Measurements from ENCODE around the gene DDC. TPM values are rescaled to one million over a fixed set of nuclear protein-coding genes. Genes with fewer than 3 reads are reported as not detected.

DDC gene
- total and polyA plus RNA-seq, 2 donors (not counting 1 experiment from before 2014, with no cell fraction given), result not detected

- Histone ChIP-seq H3K4me1 (ENCODE audit: control insufficient read depth in 2 of 2, insufficient read depth in 2 of 2, low read length in 2 of 2) (peaks cover 71 to 73% of the 10 kb centered on the region in 2 donors), H2AFZ (ENCODE audit: insufficient read depth, low read depth, low read length, poor library complexity, severe bottlenecking) (no peak overlapping the region), H3K27ac (ENCODE audit: low read length in 2 of 2) (peak overlapping the region; percentile 34 to 45), H3K4me2 (replicated peaks; ENCODE audit: low read depth, low read length, poor library complexity, severe bottlenecking) (peak overlapping the region; percentile 69), H3K36me3 (replicated peaks in 1 of 2; ENCODE audit: control extremely low read depth in 1 of 2, control insufficient read depth in 1 of 2, extremely low read depth in 1 of 2, insufficient read depth in 2 of 2, low read length in 1 of 2) (no peaks in the 10 kb centered on the region), H3K4me3 (ENCODE audit: control extremely low read depth in 1 of 5, extremely low read depth in 1 of 5, insufficient read depth in 1 of 5, low read depth in 2 of 5, low read length in 4 of 5) (no peak overlapping the region), H3K79me2 (ENCODE audit: control insufficient read depth, insufficient read depth, low read length) (peaks cover 35% of the 10 kb centered on the region), H3K9me3 (ENCODE audit: control extremely low read depth in 1 of 3, control insufficient read depth in 2 of 3, insufficient read depth in 1 of 3, low read length in 2 of 3) (no peaks in the 10 kb centered on the region), H3K27me3 (replicated peaks in 1 of 4; ENCODE audit: control extremely low read depth in 1 of 4, control insufficient read depth in 3 of 4, insufficient read depth in 4 of 4, low read length in 3 of 4) (no peaks in the 10 kb centered on the region), H3K9ac (ENCODE audit: low read length) (no peak overlapping the region), H4K20me1 (ENCODE audit: control insufficient read depth, insufficient read depth, low read length, poor library complexity, severe bottlenecking) (no peaks in the 10 kb centered on the region)
- ChIA-PET POLR2A (interaction anchor here (1.1 to 1.7 kb wide), 3 partner anchors 8 to 22 kb away, joined by 3 to 5 read pairs (median 4); no protein-coding TSS in a partner anchor), CTCF (interaction anchor here (0.7 to 10.4 kb wide), 13 partner anchors 10 to 273 kb away, joined by 3 to 211 read pairs (median 23); partner anchors contain the start of gene IKZF1)
- peaks cover 72% of the 10 kb centered on the region for H3K4me1 Mint-ChIP-seq
- H3K9me3 Mint-ChIP-seq (ENCODE audit: insufficient read depth), result no peaks in the 10 kb centered on the region
- no peak for TF ChIP-seq EZH2 (IDR thresholded peaks at IDR 0.05; ENCODE audit: borderline replicate concordance, insufficient read depth, low read depth, low read length, poor library complexity, severe bottlenecking)
- TF ChIP-seq, protein P1, sequence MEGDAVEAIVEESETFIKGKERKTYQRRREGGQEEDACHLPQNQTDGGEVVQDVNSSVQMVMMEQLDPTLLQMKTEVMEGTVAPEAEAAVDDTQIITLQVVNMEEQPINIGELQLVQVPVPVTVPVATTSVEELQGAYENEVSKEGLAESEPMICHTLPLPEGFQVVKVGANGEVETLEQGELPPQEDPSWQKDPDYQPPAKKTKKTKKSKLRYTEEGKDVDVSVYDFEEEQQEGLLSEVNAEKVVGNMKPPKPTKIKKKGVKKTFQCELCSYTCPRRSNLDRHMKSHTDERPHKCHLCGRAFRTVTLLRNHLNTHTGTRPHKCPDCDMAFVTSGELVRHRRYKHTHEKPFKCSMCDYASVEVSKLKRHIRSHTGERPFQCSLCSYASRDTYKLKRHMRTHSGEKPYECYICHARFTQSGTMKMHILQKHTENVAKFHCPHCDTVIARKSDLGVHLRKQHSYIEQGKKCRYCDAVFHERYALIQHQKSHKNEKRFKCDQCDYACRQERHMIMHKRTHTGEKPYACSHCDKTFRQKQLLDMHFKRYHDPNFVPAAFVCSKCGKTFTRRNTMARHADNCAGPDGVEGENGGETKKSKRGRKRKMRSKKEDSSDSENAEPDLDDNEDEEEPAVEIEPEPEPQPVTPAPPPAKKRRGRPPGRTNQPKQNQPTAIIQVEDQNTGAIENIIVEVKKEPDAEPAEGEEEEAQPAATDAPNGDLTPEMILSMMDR (IDR thresholded peaks at IDR 0.05), result no peak
- no CpG with 5 or more reads among the region's 6 CpGs for WGBS (ENCODE audit: insufficient coverage)
- H3K27me3 Mint-ChIP-seq, result no peaks in the 10 kb centered on the region
- DNase-seq (no peak), ATAC-seq (ENCODE audit: low read depth) (no peak)
- intact Hi-C loops (cut with micrococcal nuclease), result loop anchor here (2.0 kb wide), 2 partner anchors 33 to 99 kb away; no protein-coding TSS in a partner anchor
- peak overlapping the region; percentile 91 for H3K27ac Mint-ChIP-seq
- peak overlapping the region; percentile 84 for H3K4me3 Mint-ChIP-seq
Measured at GRCh38 chr7:50415844-50416364, 149.3 kb downstream of the DDC start.

DNA sequence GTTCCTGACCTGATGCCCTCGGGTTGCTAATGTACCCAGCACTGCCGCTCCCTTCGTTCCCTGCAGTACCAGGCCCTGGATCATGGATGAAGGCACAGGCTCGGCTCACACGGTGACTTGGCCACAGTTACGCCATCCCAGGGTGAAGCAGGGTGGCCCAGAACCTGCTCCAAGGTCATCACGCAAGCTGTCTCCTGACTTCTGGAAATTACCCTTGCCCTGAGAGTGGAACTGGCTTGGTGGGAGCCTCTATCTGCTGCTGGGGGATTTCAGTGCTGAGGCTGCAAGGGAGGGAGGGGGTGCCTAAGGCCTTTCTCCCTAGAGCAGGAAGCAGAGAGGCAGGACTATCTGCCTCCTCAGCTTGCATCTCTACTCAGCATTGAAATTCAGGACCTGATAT, 151.6 kb downstream of the DDC start:
- Histone ChIP-seq H3K9ac (ENCODE audit: low read length) (no peak overlapping the region), H2AFZ (ENCODE audit: insufficient read depth, low read depth, low read length, poor library complexity, severe bottlenecking) (no peak overlapping the region), H4K20me1 (ENCODE audit: control insufficient read depth, insufficient read depth, low read length, poor library complexity, severe bottlenecking) (no peaks in the 10 kb centered on the region), H3K27me3 (replicated peaks in 1 of 4; ENCODE audit: control extremely low read depth in 1 of 4, control insufficient read depth in 3 of 4, insufficient read depth in 4 of 4, low read length in 3 of 4) (no peaks in the 10 kb centered on the region), H3K36me3 (replicated peaks in 1 of 2; ENCODE audit: control extremely low read depth in 1 of 2, control insufficient read depth in 1 of 2, extremely low read depth in 1 of 2, insufficient read depth in 2 of 2, low read length in 1 of 2) (no peaks in the 10 kb centered on the region), H3K4me2 (replicated peaks; ENCODE audit: low read depth, low read length, poor library complexity, severe bottlenecking) (peak overlapping the region; percentile 71), H3K9me3 (ENCODE audit: control extremely low read depth in 1 of 3, control insufficient read depth in 2 of 3, insufficient read depth in 1 of 3, low read length in 2 of 3) (no peaks in the 10 kb centered on the region), H3K4me3 (ENCODE audit: control extremely low read depth in 1 of 5, extremely low read depth in 1 of 5, insufficient read depth in 1 of 5, low read depth in 2 of 5, low read length in 4 of 5) (no peak overlapping the region), H3K27ac (ENCODE audit: low read length in 2 of 2) (peak overlapping the region; percentile 90 to 94), H3K4me1 (ENCODE audit: control insufficient read depth in 2 of 2, insufficient read depth in 2 of 2, low read length in 2 of 2) (peaks cover 94 to 97% of the 10 kb centered on the region in 2 donors), H3K79me2 (ENCODE audit: control insufficient read depth, insufficient read depth, low read length) (peaks cover 30% of the 10 kb centered on the region)
- intact Hi-C loops (cut with micrococcal nuclease), result loop anchor here (5.0 kb wide), 1 partner anchor 106 kb away; no protein-coding TSS in a partner anchor
- peak overlapping the region; percentile 89 for H3K27ac Mint-ChIP-seq
- no peaks in the 10 kb centered on the region for H3K9me3 Mint-ChIP-seq (ENCODE audit: insufficient read depth)
- CTCF ChIA-PET, result interaction anchor here (1.1 to 10.4 kb wide), 6 partner anchors 14 to 209 kb away, joined by 3 to 182 read pairs (median 8); no protein-coding TSS in a partner anchor
- 96% methylated on average over 7 of the region's 7 CpGs for WGBS (ENCODE audit: insufficient coverage)
- TF ChIP-seq, protein P1 (IDR thresholded peaks at IDR 0.05), result no peak
- no peak for TF ChIP-seq EZH2 (IDR thresholded peaks at IDR 0.05; ENCODE audit: borderline replicate concordance, insufficient read depth, low read depth, low read length, poor library complexity, severe bottlenecking)
- POLR2A ChIA-PET, result interaction anchor here (1.1 to 4.6 kb wide), 4 partner anchors 14 to 103 kb away, joined by 3 to 28 read pairs (median 14); no protein-coding TSS in a partner anchor
- H3K4me1 Mint-ChIP-seq, result peaks cover 92% of the 10 kb centered on the region
- H3K27me3 Mint-ChIP-seq, result no peaks in the 10 kb centered on the region
- DNase-seq (no peak), ATAC-seq (ENCODE audit: low read depth) (no peak)
- peak overlapping the region; percentile 56 for H3K4me3 Mint-ChIP-seq
